HFF-Myc (cell line): ENCODE measurements around the gene MEOX2.

Experiments used
- DNase-seq: peaks from one replicate; pipeline ENCODE4 v3.0.0-alpha.2; 2011; ENCODE audit warnings: low read depth; ENCODE audit errors: extremely low read depth
- H3K4me3 ChIP-seq: replicated peaks from 2 replicates; pipeline ENCODE4 v1.5.1; 2011; ENCODE audit warnings: low read depth, mild to moderate bottlenecking, control low read depth, low read length
- TF ChIP-seq, protein P1 (sequence below): IDR thresholded peaks from 2 replicates; pipeline ENCODE4 v1.5.1; 2012; ENCODE audit warnings: mild to moderate bottlenecking, low read depth, low read length, control low read depth; ENCODE audit errors: missing control alignments

MEOX2 gene

DNA sequence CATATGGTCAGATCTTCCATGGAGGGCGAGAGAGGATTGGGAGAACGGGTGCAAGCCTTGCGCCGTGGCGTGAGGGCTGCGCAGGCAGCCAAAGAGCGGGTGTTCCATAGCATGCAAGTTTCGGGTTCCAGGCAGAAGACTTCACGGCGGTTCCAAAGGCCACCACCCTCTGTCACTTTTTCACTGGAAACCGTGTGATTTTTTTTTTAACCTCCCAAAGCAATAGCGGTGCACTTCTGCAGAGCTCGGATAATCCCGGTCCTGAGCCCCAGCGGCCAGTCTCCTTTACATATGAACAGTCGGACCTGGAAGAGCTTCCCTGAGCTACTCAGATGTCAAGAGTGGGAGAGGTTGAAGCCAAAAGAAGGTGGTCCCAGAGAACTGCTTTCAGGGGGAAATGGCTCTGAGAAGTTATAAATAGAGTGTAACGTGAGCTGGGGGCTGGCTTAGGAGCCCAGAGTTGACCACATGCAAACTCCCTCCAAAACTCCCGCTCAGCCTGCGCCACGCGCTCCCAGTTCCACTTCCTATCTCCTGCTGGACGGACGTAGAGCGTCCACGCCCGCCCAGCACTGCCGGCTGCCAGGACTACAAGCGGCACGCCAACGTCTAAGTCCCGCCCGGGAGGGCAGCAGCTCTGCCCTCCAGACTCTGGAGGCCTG is at the start of gene MEOX2:
MEOX2 (minus strand) TSS at position 389 of the 662 bp plus-strand sequence; CDS start at position 108, 281 bp downstream.
- TF ChIP-seq, protein P1, sequence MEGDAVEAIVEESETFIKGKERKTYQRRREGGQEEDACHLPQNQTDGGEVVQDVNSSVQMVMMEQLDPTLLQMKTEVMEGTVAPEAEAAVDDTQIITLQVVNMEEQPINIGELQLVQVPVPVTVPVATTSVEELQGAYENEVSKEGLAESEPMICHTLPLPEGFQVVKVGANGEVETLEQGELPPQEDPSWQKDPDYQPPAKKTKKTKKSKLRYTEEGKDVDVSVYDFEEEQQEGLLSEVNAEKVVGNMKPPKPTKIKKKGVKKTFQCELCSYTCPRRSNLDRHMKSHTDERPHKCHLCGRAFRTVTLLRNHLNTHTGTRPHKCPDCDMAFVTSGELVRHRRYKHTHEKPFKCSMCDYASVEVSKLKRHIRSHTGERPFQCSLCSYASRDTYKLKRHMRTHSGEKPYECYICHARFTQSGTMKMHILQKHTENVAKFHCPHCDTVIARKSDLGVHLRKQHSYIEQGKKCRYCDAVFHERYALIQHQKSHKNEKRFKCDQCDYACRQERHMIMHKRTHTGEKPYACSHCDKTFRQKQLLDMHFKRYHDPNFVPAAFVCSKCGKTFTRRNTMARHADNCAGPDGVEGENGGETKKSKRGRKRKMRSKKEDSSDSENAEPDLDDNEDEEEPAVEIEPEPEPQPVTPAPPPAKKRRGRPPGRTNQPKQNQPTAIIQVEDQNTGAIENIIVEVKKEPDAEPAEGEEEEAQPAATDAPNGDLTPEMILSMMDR = no peak
- DNase-seq = peak; percentile 86
- peak within 1 kb of the TSS; percentile 69 for H3K4me3 ChIP-seq

DNA sequence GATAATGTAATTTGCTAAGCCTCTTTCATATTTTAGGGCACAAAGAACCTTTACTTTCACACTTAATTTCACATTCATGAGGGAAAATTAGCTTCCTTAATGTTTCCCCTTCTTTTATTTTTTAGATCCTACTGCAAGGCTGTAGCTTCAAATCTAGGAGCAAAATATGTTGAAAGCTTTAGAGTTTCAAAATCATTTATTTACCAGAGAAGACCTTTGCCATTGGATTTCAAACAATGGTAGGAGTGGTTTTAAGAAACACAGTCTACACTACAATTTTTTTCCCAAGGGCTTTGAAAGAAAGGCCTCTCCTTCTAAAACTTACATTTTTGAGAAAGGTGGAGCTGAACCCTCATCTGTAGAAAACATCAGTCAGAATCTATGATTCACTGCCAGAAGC is 43.3 kb upstream of the MEOX2 start:
- no peak for DNase-seq
- TF ChIP-seq, protein P1 = no peak

DNA sequence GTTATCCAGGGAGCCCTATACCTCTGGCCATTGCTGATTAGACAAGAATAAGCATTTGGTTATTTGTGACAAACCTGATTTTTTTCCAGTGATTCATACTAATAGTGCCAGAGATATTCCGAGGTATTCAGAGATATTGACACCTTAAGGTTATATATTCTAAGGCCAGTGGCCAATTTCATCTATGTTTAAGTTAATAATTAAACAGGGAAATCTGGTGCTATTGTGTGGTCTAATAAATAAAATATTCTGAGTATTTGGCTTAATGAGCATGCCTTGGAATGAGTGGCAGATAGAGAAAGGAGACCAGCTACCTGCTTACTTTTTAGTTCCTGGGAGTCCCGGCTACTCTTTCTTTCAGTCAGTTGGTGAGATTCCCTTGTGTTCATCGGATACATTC is 38.6 kb upstream of the MEOX2 start:
- DNase-seq = no peak
- no peak overlapping the region for H3K4me3 ChIP-seq
- TF ChIP-seq, protein P1 = no peak

More for the DNA sequence above, 43.3 kb upstream of the MEOX2 start:
- H3K4me3 ChIP-seq = no peak overlapping the region

DNA sequence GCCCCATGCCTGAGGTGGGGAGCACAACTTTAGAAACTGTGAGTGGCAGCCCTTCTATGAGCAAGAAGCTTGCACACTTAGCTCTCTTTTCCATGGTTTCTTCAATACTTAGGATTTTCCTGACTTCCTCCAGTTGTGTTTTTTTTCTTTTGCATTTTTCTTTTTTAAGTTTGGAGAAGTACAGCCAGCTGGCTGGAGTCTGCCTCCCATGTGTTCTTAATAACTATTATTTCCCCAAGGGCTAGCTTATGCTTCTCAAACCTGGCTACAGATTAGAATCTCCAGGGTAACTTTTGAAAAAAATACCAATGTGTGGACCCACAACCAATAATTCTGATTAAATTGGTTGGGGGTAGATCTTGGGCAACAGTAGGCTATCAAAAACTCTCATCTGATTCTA is 37.4 kb upstream of the MEOX2 start:
- no peak overlapping the region for H3K4me3 ChIP-seq
- DNase-seq = peak; percentile 2
- TF ChIP-seq, protein P1 = no peak

DNA sequence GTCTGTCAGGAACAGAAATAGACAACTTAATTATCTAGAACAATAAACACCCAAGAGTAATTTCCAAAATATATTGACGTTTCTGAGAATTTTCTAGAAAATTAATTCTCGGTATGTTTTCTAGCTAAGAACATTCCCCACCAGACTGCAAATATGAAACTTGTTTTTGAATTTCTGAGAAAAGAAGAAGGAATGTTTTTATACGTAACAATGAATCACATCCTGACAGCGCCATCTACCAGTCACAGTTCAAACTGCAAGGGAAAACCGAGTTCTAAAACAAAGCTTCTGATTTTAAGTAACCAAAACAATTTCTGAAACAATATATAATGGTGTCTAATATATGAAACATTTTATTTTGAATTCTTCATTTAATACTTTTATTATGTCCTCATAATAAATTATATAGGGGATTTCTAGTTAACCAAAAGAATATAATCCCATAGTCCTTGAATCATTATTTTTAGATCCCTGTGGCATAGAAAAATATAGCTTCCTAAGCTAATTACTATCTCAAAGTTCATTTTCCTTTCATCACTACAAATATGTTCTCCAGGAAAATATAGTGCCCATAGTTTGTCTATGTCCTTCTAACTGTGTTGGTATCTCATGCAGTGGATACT is 34.5 kb upstream of the MEOX2 start:
- TF ChIP-seq, protein P1 = peak; percentile 72
- peak; percentile 39 for DNase-seq
- no peak overlapping the region for H3K4me3 ChIP-seq

DNA sequence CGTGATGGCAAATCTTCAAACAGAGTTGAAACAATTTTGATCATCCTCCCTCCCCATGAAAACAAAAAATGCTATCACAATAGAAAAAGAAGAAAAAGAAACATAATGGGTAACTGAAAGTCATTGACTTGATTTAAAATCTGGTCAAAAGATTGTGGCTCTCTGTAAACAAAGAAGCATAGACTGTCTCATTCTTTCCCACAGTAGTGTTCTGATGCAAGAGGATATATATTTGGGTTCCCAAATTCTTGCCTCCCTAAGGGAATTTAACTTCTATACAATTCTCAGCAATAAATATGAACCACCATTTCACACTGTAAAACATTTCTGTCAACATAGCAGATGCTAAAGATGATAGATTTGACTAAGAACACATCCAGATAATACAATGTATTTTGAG is 32.8 kb upstream of the MEOX2 start:
- DNase-seq = no peak
- TF ChIP-seq, protein P1 = no peak
- H3K4me3 ChIP-seq = no peak overlapping the region
